Adrenal gland (tissue), 12 donors: ENCODE measurements around the gene ECE2. TPM values are rescaled to one million over a fixed set of nuclear protein-coding genes. Genes with fewer than 3 reads are reported as not detected.

ENCODE experiments used
- DNase-seq, 7 donors: peaks; one replicate each; pipeline ENCODE4 v3.0.0-alpha.2; 2019 to 2020
- H3K27ac ChIP-seq, 5 donors: fragments of 200-600 bp; sonication (generic) in 4 of 5; 1 replicate in 3 of 5; 2 replicates in 2 of 5; pipeline versions ENCODE4 v1.5.1 to v1.8.0; 2016 to 2020; ENCODE audit warnings: mild to moderate bottlenecking in 1 of 5
- H3K27me3 ChIP-seq: fragments of 200-600 bp; 2 replicates; pipeline ENCODE4 v1.8.0; 2021
- H3K36me3 ChIP-seq, 2 donors: fragments of 200-600 bp; replicated peaks in 1 of 2; 1 replicate in 1 of 2; 2 replicates in 1 of 2; pipeline versions ENCODE4 v1.5.1 to v1.8.0; 2018 to 2022
- H3K4me1 ChIP-seq, 2 donors: fragments of 200-600 bp; replicated peaks in 1 of 2; 1 replicate in 1 of 2; 2 replicates in 1 of 2; pipeline versions ENCODE4 v1.5.1 to v1.8.0; 2018 to 2021
- H3K4me3 ChIP-seq, 4 donors: fragments of 200-600 bp; sonication (generic) in 3 of 4; one replicate each; pipeline ENCODE4 v1.5.1; 2016 to 2018
- H3K9me3 ChIP-seq, 3 donors: fragments of 200-600 bp; sonication (generic) in 1 of 3; replicated peaks in 1 of 3; 1 replicate in 2 of 3; 2 replicates in 1 of 3; pipeline versions ENCODE4 v1.5.1 to v1.8.0; 2016 to 2021
- POLR2A ChIP-seq, 2 donors: fragments of 450-650 bp; IDR thresholded peaks; one replicate each; pipeline ENCODE4 v1.6.1; 2017; ENCODE audit warnings: antibody characterized with exemption in 2 of 2, mild to moderate bottlenecking in 2 of 2, moderate library complexity in 1 of 2
- WGBS, 4 donors: extraction: QIAGEN DNeasy Blood & Tissue Kit in 2 of 4; methylation state at CpG; one replicate each; pipeline versions ENCODE4 v1.1.5 to v1.1.7; 2013 to 2017; 5-methylcytosine and 5-hydroxymethylcytosine counted together
- intact Hi-C, 2 donors: fragments of 100-400 bp; cut with DNase I; formaldehyde crosslinking; loops; one replicate each; pipeline versions ENCODE4 v1.14.1 to v1.15.0; 2022 to 2023
- polyA plus RNA-seq, 3 donors: library from polyadenylated mRNA; stranded (reverse); fragments of 200-250 nt in 2 of 3; fragments of 350-450 nt in 1 of 3; fragmentation: Illumina TruSeq in 1 of 3; extraction: RNeasy Lipid Tissue Mini Kit (QIAGEN cat#74804) in 1 of 3; gene quantifications; one replicate each; pipeline ENCODE4 v1.2.3, GENCODE V29; 2013 to 2014
- total RNA-seq, 9 donors: library from RNA; depleted of rRNA in 4 of 9; stranded (reverse); fragments of >200 nt in 4 of 9; fragments of 120-200 nt in 1 of 9; fragmentation: NEBNext Ultra II Directional in 1 of 9; extraction: Animal tissue kit (Norgen Biotek cat#: 25700) in 1 of 9; gene quantifications; one replicate each; pipeline versions ENCODE4 v1.1.0 to v1.2.4, GENCODE V29; 2013 to 2023
- TF ChIP-seq, protein P1 (sequence below), 6 experiments: fragments of 450-650 bp in 4 of 6; fragments of 200-600 bp in 2 of 6; sonication (generic) in 1 of 6; IDR thresholded peaks; 1 replicate in 5 of 6; 2 replicates in 1 of 6; pipeline versions ENCODE4 v1.5.1 to v1.8.0; 2016 to 2021; ENCODE audit warnings: antibody characterized with exemption in 6 of 6, mild to moderate bottlenecking in 2 of 6, moderate library complexity in 1 of 6
- donor health status: healthy with polysubstance abuse.
- donor health status: Bipolar disorder and iron deficiency.
- donor health status: DM: yes; HTN: yes; CAD: no.
- donor health status: DM: no; HTN: no; CAD: no.
- donor health status: DM: no; HTN: no; CAD: no.
- donor health status: DM: yes; HTN: yes; CAD: no.

Gene ECE2
- total and polyA plus RNA-seq, 12 donors, result 0.27 to 15.2 (median 5.8) TPM; not detected in 4

DNA sequence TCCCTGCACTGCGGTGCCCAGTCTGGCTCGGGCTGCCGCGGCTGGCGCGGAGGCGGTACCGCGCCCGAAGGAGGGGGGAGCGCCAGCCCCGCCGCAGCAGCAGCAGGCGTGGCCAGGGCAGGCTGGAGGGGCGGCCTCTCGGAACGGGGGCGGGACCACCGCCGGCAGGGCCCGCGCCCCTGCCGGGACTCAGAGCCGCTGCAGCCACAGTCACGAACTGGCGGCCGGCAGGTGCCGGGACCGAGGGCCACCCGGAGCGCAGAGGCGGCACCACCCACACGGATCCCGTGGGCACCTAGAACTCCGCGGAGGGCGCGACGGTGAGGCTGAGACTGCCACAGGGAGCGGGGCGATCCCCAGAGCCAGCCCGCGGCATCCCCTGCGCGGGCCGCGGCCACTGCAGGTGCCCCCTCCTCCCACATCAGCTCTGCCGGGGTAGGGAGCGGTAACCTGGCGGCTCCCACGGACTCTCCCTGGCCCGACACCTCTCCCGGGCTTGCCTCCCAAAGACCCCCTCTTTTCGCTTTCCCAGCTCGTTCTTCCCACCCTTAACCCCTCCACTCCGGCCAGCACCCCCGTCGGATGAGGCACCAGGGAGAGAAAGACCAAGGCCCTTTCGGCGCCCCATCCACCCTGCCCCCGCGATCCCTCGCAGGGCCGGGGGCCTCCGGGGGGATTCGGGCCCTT, 46.3 kb upstream of the ECE2 start, which contains the start of gene VWA5B2:
Gene VWA5B2, plus strand, starts transcription at position 192 of the 687 bp plus-strand sequence. CDS start 944 bp downstream, outside the sequence.
- Histone ChIP-seq H3K36me3 (no peaks in the 10 kb centered on the region), H3K27me3 (peaks cover 11% of the 10 kb centered on the region), H3K4me3 (peak within 1 kb of the TSS in 3 of 4 donors; percentile 6 to 85 (median 80)), H3K27ac (peak within 1 kb of the TSS in 3 of 5 donors; percentile 47 to 78 (median 59)), H3K4me1 (peaks cover 21 to 46% of the 10 kb centered on the region in 2 donors), H3K9me3 (no peaks in the 10 kb centered on the region)
- 1 to 2% (median 1%) methylated on average over 11 to 55 of the region's 66 CpGs; no CpG with 5 or more reads in 1 of the 4 donors for WGBS, 4 donors
- peak; percentile 76 to 89 (median 83) for DNase-seq
- intact Hi-C loops, result no loop called here
- peak; percentile 74 to 89 for TF ChIP-seq POLR2A (IDR thresholded peaks at IDR 0.05)
- TF ChIP-seq, protein P1, sequence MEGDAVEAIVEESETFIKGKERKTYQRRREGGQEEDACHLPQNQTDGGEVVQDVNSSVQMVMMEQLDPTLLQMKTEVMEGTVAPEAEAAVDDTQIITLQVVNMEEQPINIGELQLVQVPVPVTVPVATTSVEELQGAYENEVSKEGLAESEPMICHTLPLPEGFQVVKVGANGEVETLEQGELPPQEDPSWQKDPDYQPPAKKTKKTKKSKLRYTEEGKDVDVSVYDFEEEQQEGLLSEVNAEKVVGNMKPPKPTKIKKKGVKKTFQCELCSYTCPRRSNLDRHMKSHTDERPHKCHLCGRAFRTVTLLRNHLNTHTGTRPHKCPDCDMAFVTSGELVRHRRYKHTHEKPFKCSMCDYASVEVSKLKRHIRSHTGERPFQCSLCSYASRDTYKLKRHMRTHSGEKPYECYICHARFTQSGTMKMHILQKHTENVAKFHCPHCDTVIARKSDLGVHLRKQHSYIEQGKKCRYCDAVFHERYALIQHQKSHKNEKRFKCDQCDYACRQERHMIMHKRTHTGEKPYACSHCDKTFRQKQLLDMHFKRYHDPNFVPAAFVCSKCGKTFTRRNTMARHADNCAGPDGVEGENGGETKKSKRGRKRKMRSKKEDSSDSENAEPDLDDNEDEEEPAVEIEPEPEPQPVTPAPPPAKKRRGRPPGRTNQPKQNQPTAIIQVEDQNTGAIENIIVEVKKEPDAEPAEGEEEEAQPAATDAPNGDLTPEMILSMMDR (IDR thresholded peaks at IDR 0.05), result peak in 5 of 6 experiments; percentile 21 to 72 (median 48)

DNA sequence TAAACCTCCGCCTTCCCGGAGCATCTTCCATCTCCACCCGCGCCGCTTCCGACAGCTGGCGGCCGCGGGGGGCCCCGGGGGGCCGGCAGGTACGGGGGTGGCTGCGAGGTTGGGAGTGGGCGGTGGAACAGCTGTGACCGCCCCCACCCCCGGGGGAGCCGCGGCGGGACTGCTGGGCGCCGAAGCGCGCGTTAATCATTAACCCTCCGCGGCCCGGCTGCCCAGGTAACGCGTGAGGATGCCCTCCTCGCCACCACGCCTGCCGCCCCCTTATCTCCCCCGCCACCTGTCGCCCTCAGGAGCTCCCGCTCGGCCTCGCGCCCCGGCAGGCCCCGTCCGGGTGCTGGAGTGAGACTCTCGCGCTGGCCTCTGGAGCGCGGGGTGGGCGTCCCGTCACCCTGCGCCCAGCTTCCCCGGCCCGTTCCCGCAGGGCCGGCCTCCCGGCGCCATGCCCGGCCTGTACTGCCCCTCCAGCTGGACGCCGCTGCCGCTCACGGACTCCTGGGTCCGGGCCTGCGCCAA, 45.7 kb upstream of the ECE2 start:
- peak overlapping the region in 3 of 4 donors; percentile 6 to 85 (median 80) for H3K4me3 ChIP-seq
- 0 to 1% (median 1%) methylated on average over 3 to 61 of the region's 61 CpGs; no CpG with 5 or more reads in 1 of the 4 donors for WGBS, 4 donors
- H3K9me3 ChIP-seq, result no peaks in the 10 kb centered on the region
- no peaks in the 10 kb centered on the region for H3K36me3 ChIP-seq
- peak overlapping the region in 2 of 5 donors; percentile 6 to 78 for H3K27ac ChIP-seq
- TF ChIP-seq, protein P1 (IDR thresholded peaks at IDR 0.05), result no peak
- TF ChIP-seq POLR2A (IDR thresholded peaks at IDR 0.05), result no peak
- peaks cover 22 to 52% of the 10 kb centered on the region in 2 donors for H3K4me1 ChIP-seq
- intact Hi-C loops, result no loop called here
- DNase-seq, result peak in 1 of 7 donors; percentile 23
- H3K27me3 ChIP-seq, result peaks cover 11% of the 10 kb centered on the region

DNA sequence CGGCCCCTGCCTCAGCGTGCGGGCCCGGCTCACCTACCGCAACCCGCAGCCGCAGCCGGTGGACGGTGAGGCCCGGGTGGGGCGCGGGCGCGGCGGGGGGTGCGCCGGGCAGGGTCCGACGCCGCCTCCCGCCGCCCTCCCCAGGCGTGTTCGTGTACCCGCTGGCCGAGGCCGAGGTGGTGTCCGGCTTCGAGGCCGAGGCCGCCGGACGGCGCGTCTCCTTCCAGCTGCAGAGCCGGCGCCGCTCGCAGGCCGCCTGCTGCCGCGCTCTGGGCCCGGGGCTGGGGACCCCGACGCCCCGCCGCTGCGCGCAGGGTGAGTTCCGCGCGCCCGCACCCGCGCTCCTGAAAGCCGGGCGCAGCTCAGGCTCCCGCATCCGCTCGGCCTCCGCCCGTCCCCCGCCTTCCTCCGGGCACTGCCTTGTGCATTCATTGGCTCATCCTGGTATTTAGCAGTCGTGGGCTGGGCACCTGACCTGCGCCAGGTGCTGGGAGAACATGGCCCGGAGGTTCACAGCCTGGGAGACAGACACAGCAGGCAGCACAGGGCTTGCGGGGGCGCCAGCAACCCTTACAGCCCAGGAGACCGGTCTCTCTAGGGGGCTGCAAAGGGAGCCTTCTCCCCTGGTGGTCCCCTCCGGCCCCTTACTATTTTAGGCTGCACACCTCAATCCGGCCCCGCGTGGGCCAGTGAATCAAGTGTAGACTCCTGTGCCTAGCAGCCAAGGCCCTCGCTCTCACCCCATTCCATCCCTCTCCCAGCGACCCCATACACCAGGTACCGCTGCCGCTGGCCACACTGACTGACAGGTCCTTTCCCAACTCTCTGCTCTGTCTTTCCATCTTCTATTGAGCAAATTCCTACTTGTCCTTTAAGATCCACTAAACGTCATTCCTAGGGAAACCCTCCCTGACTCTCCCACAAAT, 45.0 kb upstream of the ECE2 start:
- Histone ChIP-seq H3K36me3 (no peaks in the 10 kb centered on the region), H3K27ac (peak overlapping the region in 2 of 5 donors; percentile 6 to 78), H3K9me3 (no peaks in the 10 kb centered on the region), H3K27me3 (peaks cover 11% of the 10 kb centered on the region), H3K4me1 (peaks cover 22 to 54% of the 10 kb centered on the region in 2 donors), H3K4me3 (peak overlapping the region in 2 of 4 donors; percentile 80 to 85)
- TF ChIP-seq, protein P1 (IDR thresholded peaks at IDR 0.05), result no peak
- peak in 1 of 2 donors; percentile 16 for TF ChIP-seq POLR2A (IDR thresholded peaks at IDR 0.05)
- DNase-seq, result peak in 2 of 7 donors; percentile 44 to 79
- intact Hi-C loops, result no loop called here
- WGBS, 4 donors, result 7 to 29% (median 15%) methylated on average over 14 to 79 of the region's 79 CpGs
